A549 (cell line): ENCODE results near the gene IL1RL2. TPM values are rescaled to one million over a fixed set of nuclear protein-coding genes. Genes with fewer than 3 reads are reported as not detected.
A peak's percentile ranks its signal among the peaks of the same experiment; 100 is the strongest.

Experiments used
- ATAC-seq, 2 experiments: fragments of 200-7000 bp in 1 of 2; fragments of >200 bp in 1 of 2; cut with Nextera tagmentation in 1 of 2; cut with Tn5 transposase in 1 of 2; 3 replicates each; pipeline versions ENCODE4 v1.8.0 to v1.9.1; 2018 to 2020; ENCODE audit warnings: mild to moderate bottlenecking in 1 of 2, moderate library complexity in 1 of 2
- CTCF ChIA-PET: fragments of 300-600 bp; sonication (Branson Sonifier 250); formaldehyde crosslinking; extraction: SDS; loops from one replicate; lab custom pipeline; 2021; ENCODE audit warnings: antibody characterized with exemption, inconsistent platforms; lab: Yijun Ruan, JAX
- POLR2A ChIA-PET: fragments of 350-600 bp; formaldehyde crosslinking; extraction: SDS; loops from one replicate; lab custom pipeline; 2021; ENCODE audit warnings: antibody characterized with exemption, inconsistent platforms; lab: Yijun Ruan, JAX
- DNase-seq, 2 experiments: peaks; one replicate each; pipeline versions ENCODE4 v3.0.0 to v3.0.0-alpha.2; 2011 to 2016; ENCODE audit warnings: low read depth in 1 of 2, low spot score in 1 of 2
- FAIRE-seq: peaks from 2 replicates; lab custom pipeline; 2011; peaks lifted over from hg19 to GRCh38; lab: Jason Lieb, UNC
- H3K27ac ChIP-seq, 2 experiments: fragments of >200 bp; sonication (Bioruptor Twin); formaldehyde crosslinking; 3 replicates each; pipeline ENCODE4 v1.5.1; 2016 to 2017
- H3K4me1 ChIP-seq: fragments of >200 bp; sonication (Bioruptor Twin); formaldehyde crosslinking; 3 replicates; pipeline ENCODE4 v1.6.1; 2016
- H3K4me2 ChIP-seq: fragments of >200 bp; sonication (Bioruptor Twin); formaldehyde crosslinking; 3 replicates; pipeline ENCODE4 v1.6.1; 2016
- H3K4me3 ChIP-seq: fragments of >200 bp; sonication (Bioruptor Twin); formaldehyde crosslinking; 3 replicates; pipeline ENCODE4 v1.5.1; 2016
- H3K9me3 ChIP-seq: fragments of >200 bp; sonication (Bioruptor Twin); formaldehyde crosslinking; 3 replicates; pipeline ENCODE4 v1.6.1; 2016
- BCL3 ChIP-seq: fragments of >200 bp; sonication (Bioruptor Twin); formaldehyde crosslinking; IDR thresholded peaks from 3 replicates; pipeline ENCODE4 v1.6.1; 2016
- CBX2 ChIP-seq: fragments of 200-600 bp; sonication (generic); IDR thresholded peaks from 2 replicates; pipeline ENCODE4 v1.6.1; 2016; ENCODE audit warnings: low read depth, mild to moderate bottlenecking, borderline replicate concordance
- EHMT2 ChIP-seq: fragments of 200-600 bp; sonication (generic); IDR thresholded peaks from 2 replicates; pipeline ENCODE4 v1.6.1; 2016; ENCODE audit warnings: antibody characterized with exemption, low read depth, mild to moderate bottlenecking, moderate library complexity
- FOSL2 ChIP-seq, 2 experiments: fragments of 450-650 bp in 1 of 2; fragments of >200 bp in 1 of 2; sonication (Bioruptor Twin) in 1 of 2; formaldehyde crosslinking; IDR thresholded peaks; 2 replicates each; pipeline versions ENCODE4 v1.5.0 to v1.6.1; 2016 to 2020; ENCODE audit warnings: mild to moderate bottlenecking in 1 of 2, moderate library complexity in 1 of 2
- FOXS1 ChIP-seq: fragments of 250-450 bp; sonication (Bioruptor Pico); IDR thresholded peaks from 2 replicates; pipeline ENCODE4 v1.5.0; 2020; ENCODE audit warnings: mild to moderate bottlenecking, moderate library complexity
- HDAC2 ChIP-seq: fragments of 200-600 bp; sonication (generic); IDR thresholded peaks from 2 replicates; pipeline ENCODE4 v1.6.1; 2016
- HMGXB4 ChIP-seq: fragments of 250-450 bp; sonication (Bioruptor Pico); IDR thresholded peaks from 2 replicates; pipeline ENCODE4 v1.5.0; 2021; ENCODE audit warnings: mild to moderate bottlenecking, moderate library complexity, borderline replicate concordance
- HOXA7 ChIP-seq: fragments of 250-450 bp; sonication (Bioruptor Pico); IDR thresholded peaks from 2 replicates; pipeline ENCODE4 v1.5.0; 2020; ENCODE audit warnings: mild to moderate bottlenecking, moderate library complexity
- HOXB5 ChIP-seq: fragments of 250-450 bp; sonication (Bioruptor Pico); IDR thresholded peaks from 2 replicates; pipeline ENCODE4 v1.5.0; 2020; ENCODE audit warnings: mild to moderate bottlenecking, moderate library complexity
- JUNB ChIP-seq: fragments of >200 bp; sonication (Bioruptor Twin); formaldehyde crosslinking; IDR thresholded peaks from 2 replicates; pipeline ENCODE4 v1.6.1; 2016
- MAFK ChIP-seq: fragments of 450-650 bp; IDR thresholded peaks from 2 replicates; pipeline ENCODE4 v1.6.1; 2014; ENCODE audit not compliant: partially characterized antibody
- MAZ ChIP-seq: fragments of 150-350 bp; IDR thresholded peaks from 2 replicates; pipeline ENCODE4 v1.6.1; 2014; ENCODE audit warnings: antibody characterized with exemption, low read depth, low read length, borderline replicate concordance
- MYC ChIP-seq: IDR thresholded peaks from 2 replicates; pipeline ENCODE4 v1.6.1; 2012; ENCODE audit warnings: mild to moderate bottlenecking, inconsistent platforms, low read length, improper control_type of control experiment, borderline replicate concordance
- NR3C1 ChIP-seq: fragments of >200 bp; sonication (Bioruptor Twin); formaldehyde crosslinking; IDR thresholded peaks from 3 replicates; pipeline ENCODE4 v1.6.1; 2017
- PHF8 ChIP-seq: fragments of 200-600 bp; sonication (generic); IDR thresholded peaks from 2 replicates; pipeline ENCODE4 v1.6.1; 2016; ENCODE audit warnings: low read depth, mild to moderate bottlenecking, antibody characterized with exemption, moderate library complexity, borderline replicate concordance
- POLR2AphosphoS2 ChIP-seq: conservative IDR thresholded peaks from 2 replicates; pipeline ENCODE4 v1.6.1; 2012; ENCODE audit warnings: low read length, improper control_type of control experiment, inconsistent platforms
- RAD21 ChIP-seq, 2 experiments: fragments of >200 bp in 1 of 2; sonication (Bioruptor Twin) in 1 of 2; formaldehyde crosslinking in 1 of 2; IDR thresholded peaks in 1 of 2; conservative IDR thresholded peaks in 1 of 2; 2 replicates in 1 of 2; 3 replicates in 1 of 2; pipeline ENCODE4 v1.6.1; 2012 to 2018; ENCODE audit warnings: inconsistent platforms in 1 of 2
- RARB ChIP-seq: fragments of 250-450 bp; sonication (Bioruptor Pico); IDR thresholded peaks from 2 replicates; pipeline ENCODE4 v1.8.0; 2021; ENCODE audit warnings: mild to moderate bottlenecking, moderate library complexity
- REST ChIP-seq: fragments of 200-600 bp; sonication (generic); IDR thresholded peaks from 2 replicates; pipeline ENCODE4 v1.6.1; 2016; ENCODE audit warnings: antibody characterized with exemption, mild to moderate bottlenecking, moderate library complexity
- SMC3 ChIP-seq: fragments of >200 bp; sonication (Bioruptor Twin); formaldehyde crosslinking; IDR thresholded peaks from 3 replicates; pipeline ENCODE4 v1.6.1; 2018; ENCODE audit warnings: inconsistent platforms
- SREBF2 ChIP-seq: fragments of 450-650 bp; IDR thresholded peaks from 2 replicates; pipeline ENCODE4 v1.6.1; 2014; ENCODE audit warnings: mild to moderate bottlenecking, moderate library complexity
- TFCP2L1 ChIP-seq: fragments of 250-450 bp; sonication (Bioruptor Pico); IDR thresholded peaks from 2 replicates; pipeline ENCODE4 v1.5.0; 2021; ENCODE audit warnings: mild to moderate bottlenecking
- TP53 ChIP-seq: fragments of 250-450 bp; sonication (Bioruptor Pico); IDR thresholded peaks from 2 replicates; pipeline ENCODE4 v1.5.0; 2021; ENCODE audit warnings: mild to moderate bottlenecking, moderate library complexity
- USF2 ChIP-seq: fragments of 450-650 bp; IDR thresholded peaks from 2 replicates; pipeline ENCODE4 v1.6.1; 2014; ENCODE audit warnings: antibody characterized with exemption
- ZSCAN20 ChIP-seq: fragments of 250-450 bp; sonication (Bioruptor Pico); IDR thresholded peaks from 2 replicates; pipeline ENCODE4 v1.8.0; 2022; ENCODE audit warnings: mild to moderate bottlenecking, moderate library complexity
- WGBS: methylation state at CpG from one replicate; pipeline ENCODE4 v1.1.6; 2017; ENCODE audit errors: missing lambda C conversion rate; 5-methylcytosine and 5-hydroxymethylcytosine counted together
- polyA plus RNA-seq, 4 experiments: library from polyadenylated mRNA; depleted of rRNA in 3 of 4; stranded (reverse); fragments of >200 nt; fragmentation: RNase III in 1 of 4; extraction: RNeasy Plus Mini Kit Qiagen cat#74134 plus additional on column Dnase treatment in 1 of 4; gene quantifications; 2 replicates in 3 of 4; 3 replicates in 1 of 4; pipeline ENCODE4 v1.2.3, GENCODE V29; 2011 to 2017

The IL1RL2 gene
- polyA plus RNA-seq, 2 of the 4 experiments (the other 2 are of a cell fraction): 0.05 TPM; not detected in 1

GRCh38 chr2:102233132-102233884 is 46.5 kb downstream of the IL1RL2 start:
- FAIRE-seq (no peak), ATAC-seq (no peak), DNase-seq (no peak)
- Histone ChIP-seq H3K4me3 (no peak overlapping the region), H3K27ac (peak overlapping the region in 1 of 2 experiments; percentile 5; a peak in 1 of 6 replicates), H3K4me2 (no peak overlapping the region)
- WGBS: 89% methylated on average over 11 of the region's 11 CpGs
- ChIA-PET CTCF (interaction anchor here (0.8 to 3.2 kb wide), 6 partner anchors 12 to 349 kb away, joined by 3 to 9 read pairs (median 3); no protein-coding TSS in a partner anchor), POLR2A (no interaction called here)
- TF ChIP-seq PHF8: no peak
- TF ChIP-seq CBX2: no peak
- TF ChIP-seq EHMT2: no peak
- TF ChIP-seq USF2: no peak
- TF ChIP-seq HMGXB4 (CRISPR knock-in tag): no peak
- no peak for TF ChIP-seq ZSCAN20 (CRISPR knock-in tag)
- TF ChIP-seq TFCP2L1 (CRISPR knock-in tag): no peak
- no peak for TF ChIP-seq MAZ
- TF ChIP-seq MAFK: no peak
- TF ChIP-seq HOXA7 (CRISPR knock-in tag): no peak
- TF ChIP-seq POLR2AphosphoS2: no peak
- no peak for TF ChIP-seq REST
- TF ChIP-seq HDAC2: no peak
- TF ChIP-seq TP53 (CRISPR knock-in tag): no peak
- no peak for TF ChIP-seq NR3C1
- TF ChIP-seq, all 56 proteins: peak for 0
- H3K9me3 ChIP-seq: no peaks in the 10 kb centered on the region
- peaks cover 20% of the 10 kb centered on the region for H3K4me1 ChIP-seq

- no peaks in the 10 kb centered on the region for H3K9me3 ChIP-seq
- FAIRE-seq: no peak
- TF ChIP-seq RAD21 (conservative IDR thresholded peaks at IDR 0.05 in 1 of 2, IDR thresholded peaks at IDR 0.05 in 1 of 2) (peak; percentile 33 to 43; a peak in 4 of 5 replicates), JUNB (no peak), SMC3 (peak; percentile 18; the same call in 1 of the 3 replicates), FOXS1 (CRISPR knock-in tag) (no peak), MYC (no peak), FOSL2 (IDR thresholded peaks at IDR 0.05) (no peak), FOSL2 (CRISPR knock-in tag; IDR thresholded peaks at IDR 0.05) (no peak), BCL3 (no peak), RARB (CRISPR knock-in tag) (no peak), SREBF2 (no peak), HOXB5 (no peak)
- TF ChIP-seq, all 56 proteins: peak for 2
- ChIA-PET CTCF (interaction anchor here (0.6 to 3.2 kb wide), 7 partner anchors 19 to 351 kb away, joined by 3 to 9 read pairs (median 4); no protein-coding TSS in a partner anchor), POLR2A (no interaction called here)
- peaks cover 11% of the 10 kb centered on the region for H3K4me1 ChIP-seq
- 0 out of 6 replicates have a peak overlapping the region, but pooled peaks of 1 of the 2 experiments have one; percentile 48 for H3K27ac ChIP-seq
- no peak overlapping the region for H3K4me3 ChIP-seq
- ATAC-seq (peak in 1 of 2 experiments; percentile 65; a peak in 3 of 6 replicates), DNase-seq (peak in 1 of 2 experiments; percentile 44)
- no peak overlapping the region for H3K4me2 ChIP-seq
- WGBS: 91% methylated on average over 18 of the region's 18 CpGs
Observed at GRCh38 chr2:102235042-102235473, 48.2 kb downstream of the IL1RL2 start.
